ENCODE measurements around the gene KCNE4.

DNA sequence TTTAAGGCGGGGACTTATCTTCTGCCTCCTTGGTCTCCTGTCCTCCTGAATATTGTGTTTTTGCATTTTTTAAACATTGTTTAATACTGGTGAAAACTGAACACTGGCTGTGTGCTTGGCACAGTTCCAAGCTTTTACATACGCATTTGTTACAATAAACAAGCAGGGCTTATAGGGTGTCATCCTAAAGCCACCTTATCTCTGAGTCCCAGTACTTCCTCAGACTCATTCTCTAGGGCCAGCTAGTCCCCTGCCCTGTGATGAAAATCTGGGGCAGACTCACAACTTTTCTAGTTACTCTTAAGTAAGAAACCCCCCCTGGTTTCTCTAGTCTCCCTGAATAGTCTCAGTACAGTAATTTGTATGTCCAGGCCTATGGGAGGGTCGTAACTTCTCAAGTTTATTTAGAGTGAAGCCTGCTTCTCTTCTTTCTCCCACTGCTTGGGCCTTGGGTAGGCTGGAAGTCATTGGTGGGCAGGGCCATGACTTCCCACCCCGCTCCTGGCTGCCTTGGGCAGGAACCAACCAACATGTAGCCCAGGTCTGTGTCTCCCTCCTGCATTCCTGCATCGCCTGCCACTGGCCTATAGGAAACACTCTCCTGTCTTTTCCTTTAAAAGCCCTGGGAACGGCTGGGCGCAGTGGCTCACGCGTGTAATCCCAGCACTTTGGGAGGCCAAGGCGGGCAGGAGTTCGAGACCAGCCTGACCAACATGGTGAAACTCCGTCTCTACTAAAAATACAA is 7.7 kb upstream of the KCNE4 start:
- TF ChIP-seq EZH2phosphoT487 (IDR thresholded peaks at IDR 0.05; ENCODE audit: unreplicated experiment): no peak
- no peak for TF ChIP-seq CTCF (conservative IDR thresholded peaks at IDR 0.05; ENCODE audit: low read depth in 2 of 2)
- TF ChIP-seq CREB1 (CRISPR knock-in tag; IDR thresholded peaks at IDR 0.05; ENCODE audit: low read depth): no peak
- no peak for TF ChIP-seq REST (IDR thresholded peaks at IDR 0.05; ENCODE audit: unreplicated experiment)
- TF ChIP-seq EZH2 (IDR thresholded peaks at IDR 0.05; ENCODE audit: low read depth, unreplicated experiment): no peak
- TF ChIP-seq POLR2AphosphoS5 (IDR thresholded peaks at IDR 0.05; ENCODE audit: low read depth): no peak
- no peak for TF ChIP-seq NANOG (IDR thresholded peaks at IDR 0.05; ENCODE audit: borderline replicate concordance)
- no peak for TF ChIP-seq ZNF114 (CRISPR knock-in tag; IDR thresholded peaks at IDR 0.05)
- TF ChIP-seq, protein P1, sequence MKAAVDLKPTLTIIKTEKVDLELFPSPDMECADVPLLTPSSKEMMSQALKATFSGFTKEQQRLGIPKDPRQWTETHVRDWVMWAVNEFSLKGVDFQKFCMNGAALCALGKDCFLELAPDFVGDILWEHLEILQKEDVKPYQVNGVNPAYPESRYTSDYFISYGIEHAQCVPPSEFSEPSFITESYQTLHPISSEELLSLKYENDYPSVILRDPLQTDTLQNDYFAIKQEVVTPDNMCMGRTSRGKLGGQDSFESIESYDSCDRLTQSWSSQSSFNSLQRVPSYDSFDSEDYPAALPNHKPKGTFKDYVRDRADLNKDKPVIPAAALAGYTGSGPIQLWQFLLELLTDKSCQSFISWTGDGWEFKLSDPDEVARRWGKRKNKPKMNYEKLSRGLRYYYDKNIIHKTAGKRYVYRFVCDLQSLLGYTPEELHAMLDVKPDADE (IDR thresholded peaks at IDR 0.05): no peak
- no peak for TF ChIP-seq STAT1 (IDR thresholded peaks at IDR 0.05; ENCODE audit: unreplicated experiment)
- TF ChIP-seq JUNB (IDR thresholded peaks at IDR 0.05; ENCODE audit: unreplicated experiment): no peak
- TF ChIP-seq, protein P2, sequence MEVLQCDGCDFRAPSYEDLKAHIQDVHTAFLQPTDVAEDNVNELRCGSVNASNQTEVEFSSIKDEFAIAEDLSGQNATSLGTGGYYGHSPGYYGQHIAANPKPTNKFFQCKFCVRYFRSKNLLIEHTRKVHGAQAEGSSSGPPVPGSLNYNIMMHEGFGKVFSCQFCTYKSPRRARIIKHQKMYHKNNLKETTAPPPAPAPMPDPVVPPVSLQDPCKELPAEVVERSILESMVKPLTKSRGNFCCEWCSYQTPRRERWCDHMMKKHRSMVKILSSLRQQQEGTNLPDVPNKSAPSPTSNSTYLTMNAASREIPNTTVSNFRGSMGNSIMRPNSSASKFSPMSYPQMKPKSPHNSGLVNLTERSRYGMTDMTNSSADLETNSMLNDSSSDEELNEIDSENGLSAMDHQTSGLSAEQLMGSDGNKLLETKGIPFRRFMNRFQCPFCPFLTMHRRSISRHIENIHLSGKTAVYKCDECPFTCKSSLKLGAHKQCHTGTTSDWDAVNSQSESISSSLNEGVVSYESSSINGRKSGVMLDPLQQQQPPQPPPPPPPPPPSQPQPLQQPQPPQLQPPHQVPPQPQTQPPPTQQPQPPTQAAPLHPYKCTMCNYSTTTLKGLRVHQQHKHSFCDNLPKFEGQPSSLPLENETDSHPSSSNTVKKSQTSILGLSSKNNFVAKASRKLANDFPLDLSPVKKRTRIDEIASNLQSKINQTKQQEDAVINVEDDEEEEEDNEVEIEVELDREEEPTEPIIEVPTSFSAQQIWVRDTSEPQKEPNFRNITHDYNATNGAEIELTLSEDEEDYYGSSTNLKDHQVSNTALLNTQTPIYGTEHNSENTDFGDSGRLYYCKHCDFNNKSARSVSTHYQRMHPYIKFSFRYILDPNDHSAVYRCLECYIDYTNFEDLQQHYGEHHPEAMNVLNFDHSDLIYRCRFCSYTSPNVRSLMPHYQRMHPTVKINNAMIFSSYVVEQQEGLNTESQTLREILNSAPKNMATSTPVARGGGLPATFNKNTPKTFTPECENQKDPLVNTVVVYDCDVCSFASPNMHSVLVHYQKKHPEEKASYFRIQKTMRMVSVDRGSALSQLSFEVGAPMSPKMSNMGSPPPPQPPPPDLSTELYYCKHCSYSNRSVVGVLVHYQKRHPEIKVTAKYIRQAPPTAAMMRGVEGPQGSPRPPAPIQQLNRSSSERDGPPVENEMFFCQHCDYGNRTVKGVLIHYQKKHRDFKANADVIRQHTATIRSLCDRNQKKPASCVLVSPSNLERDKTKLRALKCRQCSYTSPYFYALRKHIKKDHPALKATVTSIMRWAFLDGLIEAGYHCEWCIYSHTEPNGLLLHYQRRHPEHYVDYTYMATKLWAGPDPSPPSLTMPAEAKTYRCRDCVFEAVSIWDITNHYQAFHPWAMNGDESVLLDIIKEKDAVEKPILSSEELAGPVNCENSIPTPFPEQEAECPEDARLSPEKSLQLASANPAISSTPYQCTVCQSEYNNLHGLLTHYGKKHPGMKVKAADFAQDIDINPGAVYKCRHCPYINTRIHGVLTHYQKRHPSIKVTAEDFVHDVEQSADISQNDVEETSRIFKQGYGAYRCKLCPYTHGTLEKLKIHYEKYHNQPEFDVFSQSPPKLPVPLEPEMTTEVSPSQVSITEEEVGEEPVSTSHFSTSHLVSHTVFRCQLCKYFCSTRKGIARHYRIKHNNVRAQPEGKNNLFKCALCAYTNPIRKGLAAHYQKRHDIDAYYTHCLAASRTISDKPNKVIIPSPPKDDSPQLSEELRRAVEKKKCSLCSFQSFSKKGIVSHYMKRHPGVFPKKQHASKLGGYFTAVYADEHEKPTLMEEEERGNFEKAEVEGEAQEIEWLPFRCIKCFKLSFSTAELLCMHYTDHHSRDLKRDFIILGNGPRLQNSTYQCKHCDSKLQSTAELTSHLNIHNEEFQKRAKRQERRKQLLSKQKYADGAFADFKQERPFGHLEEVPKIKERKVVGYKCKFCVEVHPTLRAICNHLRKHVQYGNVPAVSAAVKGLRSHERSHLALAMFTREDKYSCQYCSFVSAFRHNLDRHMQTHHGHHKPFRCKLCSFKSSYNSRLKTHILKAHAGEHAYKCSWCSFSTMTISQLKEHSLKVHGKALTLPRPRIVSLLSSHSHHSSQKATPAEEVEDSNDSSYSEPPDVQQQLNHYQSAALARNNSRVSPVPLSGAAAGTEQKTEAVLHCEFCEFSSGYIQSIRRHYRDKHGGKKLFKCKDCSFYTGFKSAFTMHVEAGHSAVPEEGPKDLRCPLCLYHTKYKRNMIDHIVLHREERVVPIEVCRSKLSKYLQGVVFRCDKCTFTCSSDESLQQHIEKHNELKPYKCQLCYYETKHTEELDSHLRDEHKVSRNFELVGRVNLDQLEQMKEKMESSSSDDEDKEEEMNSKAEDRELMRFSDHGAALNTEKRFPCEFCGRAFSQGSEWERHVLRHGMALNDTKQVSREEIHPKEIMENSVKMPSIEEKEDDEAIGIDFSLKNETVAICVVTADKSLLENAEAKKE (CRISPR knock-in tag; IDR thresholded peaks at IDR 0.05): no peak

All from GM23338 (cell line).